ENCODE results near the gene ADARB2. TPM values are rescaled to one million over a fixed set of nuclear protein-coding genes. Genes with fewer than 3 reads are reported as not detected.

ADARB2 gene
- total and polyA plus RNA-seq, 7 experiments from 2014 or later, result 0.05 to 13.6 (median 6.3) TPM; not detected in 3

GRCh38 chr10:1451941-1452340, 285.4 kb downstream of the ADARB2 start:
- intact Hi-C loops (cut with micrococcal nuclease), result no loop called here
- Histone ChIP-seq H3K9me3 (ENCODE audit: control insufficient read depth in 2 of 3, low read length in 3 of 3) (no peaks in the 10 kb centered on the region), H3K27ac (ENCODE audit: low read depth, low read length) (no peak overlapping the region), H3K27me3 (ENCODE audit: control insufficient read depth in 2 of 2, insufficient read depth in 2 of 2, low read length in 2 of 2) (no peaks in the 10 kb centered on the region), H3K4me1 (ENCODE audit: control insufficient read depth in 2 of 2, insufficient read depth in 2 of 2, low read length in 2 of 2) (no peaks in the 10 kb centered on the region), H3K4me3 (ENCODE audit: low read length) (no peak overlapping the region), H3K36me3 (ENCODE audit: control insufficient read depth in 2 of 3, insufficient read depth in 3 of 3, low read length in 3 of 3) (no peaks in the 10 kb centered on the region)
- ATAC-seq (no peak), DNase-seq (no peak)
- Mint-ChIP-seq H3K27ac (no peak overlapping the region), H3K27me3 (peaks cover 0 to 45% (median 28%) of the 10 kb centered on the region in 5 donors), H3K9me3 (peaks cover 0 to 9% (median 6%) of the 10 kb centered on the region in 11 donors), H3K36me3 (peaks cover 0 to 10% (median 3%) of the 10 kb centered on the region in 5 donors), H3K4me1 (peaks cover 0 to 4% (median 0%) of the 10 kb centered on the region in 7 donors), H3K4me3 (no peak overlapping the region)
- ChIA-PET POLR2A (no interaction called here), CTCF (no interaction called here)

DNA sequence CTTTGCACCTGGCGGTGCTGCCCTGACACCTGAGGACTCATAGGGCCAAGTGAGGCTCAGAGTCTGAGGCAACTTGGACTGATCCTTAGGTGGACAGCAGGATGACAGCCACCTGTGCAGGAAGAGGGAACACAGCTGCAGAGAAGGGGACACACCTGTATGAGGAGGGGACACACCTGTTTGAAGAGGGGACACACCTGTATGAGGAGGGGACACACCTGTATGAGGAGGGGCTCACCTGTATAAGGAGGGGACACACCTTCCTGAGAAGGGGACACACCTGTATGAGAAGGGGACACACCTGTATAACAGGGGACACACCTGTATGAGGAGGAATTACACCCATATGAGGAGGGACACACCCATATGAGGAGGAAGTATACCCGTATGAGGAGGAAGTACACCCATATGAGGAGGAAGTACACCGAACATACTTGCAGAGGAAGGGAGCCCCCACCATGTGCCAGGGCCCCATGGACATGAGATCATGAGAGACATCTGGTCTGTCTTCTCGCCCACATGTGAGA, 285.9 kb downstream of the ADARB2 start:
- Mint-ChIP-seq H3K4me3 (no peak overlapping the region), H3K27ac (no peak overlapping the region), H3K9me3 (peaks cover 0 to 9% (median 6%) of the 10 kb centered on the region in 11 donors), H3K36me3 (peaks cover 0 to 10% (median 3%) of the 10 kb centered on the region in 5 donors), H3K4me1 (peaks cover 0 to 4% (median 0%) of the 10 kb centered on the region in 7 donors), H3K27me3 (peaks cover 0 to 42% (median 28%) of the 10 kb centered on the region in 5 donors)
- H3K27ac ChIP-seq (ENCODE audit: low read depth, low read length), result no peak overlapping the region
- H3K4me1 ChIP-seq (ENCODE audit: control insufficient read depth in 2 of 2, insufficient read depth in 2 of 2, low read length in 2 of 2), result no peaks in the 10 kb centered on the region
- ChIA-PET CTCF (no interaction called here), POLR2A (no interaction called here)
- H3K4me3 ChIP-seq (ENCODE audit: low read length), result no peak overlapping the region
- H3K9me3 ChIP-seq (ENCODE audit: control insufficient read depth in 2 of 3, low read length in 3 of 3), result no peaks in the 10 kb centered on the region
- H3K36me3 ChIP-seq (ENCODE audit: control insufficient read depth in 2 of 3, insufficient read depth in 3 of 3, low read length in 3 of 3), result no peaks in the 10 kb centered on the region
- H3K27me3 ChIP-seq (ENCODE audit: control insufficient read depth in 2 of 2, insufficient read depth in 2 of 2, low read length in 2 of 2), result no peaks in the 10 kb centered on the region
- intact Hi-C loops (cut with micrococcal nuclease), result no loop called here
- ATAC-seq (no peak), DNase-seq (no peak)

- Mint-ChIP-seq H3K4me3 (no peak overlapping the region), H3K36me3 (peaks cover 0 to 10% (median 3%) of the 10 kb centered on the region in 5 donors), H3K27ac (no peak overlapping the region), H3K27me3 (peaks cover 0 to 37% (median 19%) of the 10 kb centered on the region in 5 donors), H3K4me1 (peaks cover 0 to 4% (median 0%) of the 10 kb centered on the region in 7 donors), H3K9me3 (peaks cover 0 to 9% (median 6%) of the 10 kb centered on the region in 11 donors)
- no peaks in the 10 kb centered on the region for H3K36me3 ChIP-seq (ENCODE audit: control insufficient read depth in 2 of 3, insufficient read depth in 3 of 3, low read length in 3 of 3)
- no peak overlapping the region for H3K4me3 ChIP-seq (ENCODE audit: low read length)
- POLR2A ChIA-PET, result no interaction called here
- CTCF ChIA-PET, result no interaction called here
- H3K27me3 ChIP-seq (ENCODE audit: control insufficient read depth in 2 of 2, insufficient read depth in 2 of 2, low read length in 2 of 2), result no peaks in the 10 kb centered on the region
- no peaks in the 10 kb centered on the region for H3K9me3 ChIP-seq (ENCODE audit: control insufficient read depth in 2 of 3, low read length in 3 of 3)
- no peak for ATAC-seq
- H3K4me1 ChIP-seq (ENCODE audit: control insufficient read depth in 2 of 2, insufficient read depth in 2 of 2, low read length in 2 of 2), result no peaks in the 10 kb centered on the region
- DNase-seq, result no peak
- intact Hi-C loops (cut with micrococcal nuclease), result no loop called here
- no peak overlapping the region for H3K27ac ChIP-seq (ENCODE audit: low read depth, low read length)
Observed at GRCh38 chr10:1449572-1450205, 287.6 kb downstream of the ADARB2 start.

GRCh38 chr10:1449021-1449420, 288.3 kb downstream of the ADARB2 start:
- Histone ChIP-seq H3K36me3 (ENCODE audit: control insufficient read depth in 2 of 3, insufficient read depth in 3 of 3, low read length in 3 of 3) (no peaks in the 10 kb centered on the region), H3K27ac (ENCODE audit: low read depth, low read length) (no peak overlapping the region), H3K9me3 (ENCODE audit: control insufficient read depth in 2 of 3, low read length in 3 of 3) (no peaks in the 10 kb centered on the region), H3K27me3 (ENCODE audit: control insufficient read depth in 2 of 2, insufficient read depth in 2 of 2, low read length in 2 of 2) (no peaks in the 10 kb centered on the region), H3K4me3 (ENCODE audit: low read length) (no peak overlapping the region), H3K4me1 (ENCODE audit: control insufficient read depth in 2 of 2, insufficient read depth in 2 of 2, low read length in 2 of 2) (no peaks in the 10 kb centered on the region)
- ChIA-PET POLR2A (no interaction called here), CTCF (no interaction called here)
- Mint-ChIP-seq H3K36me3 (peaks cover 0 to 10% (median 3%) of the 10 kb centered on the region in 5 donors), H3K9me3 (peaks cover 0 to 9% (median 6%) of the 10 kb centered on the region in 11 donors), H3K4me1 (no peaks in the 10 kb centered on the region), H3K27me3 (peaks cover 0 to 37% (median 19%) of the 10 kb centered on the region in 5 donors), H3K4me3 (no peak overlapping the region), H3K27ac (no peak overlapping the region)
- intact Hi-C loops (cut with micrococcal nuclease), result no loop called here
- no peak for DNase-seq
- ATAC-seq, result no peak

DNA sequence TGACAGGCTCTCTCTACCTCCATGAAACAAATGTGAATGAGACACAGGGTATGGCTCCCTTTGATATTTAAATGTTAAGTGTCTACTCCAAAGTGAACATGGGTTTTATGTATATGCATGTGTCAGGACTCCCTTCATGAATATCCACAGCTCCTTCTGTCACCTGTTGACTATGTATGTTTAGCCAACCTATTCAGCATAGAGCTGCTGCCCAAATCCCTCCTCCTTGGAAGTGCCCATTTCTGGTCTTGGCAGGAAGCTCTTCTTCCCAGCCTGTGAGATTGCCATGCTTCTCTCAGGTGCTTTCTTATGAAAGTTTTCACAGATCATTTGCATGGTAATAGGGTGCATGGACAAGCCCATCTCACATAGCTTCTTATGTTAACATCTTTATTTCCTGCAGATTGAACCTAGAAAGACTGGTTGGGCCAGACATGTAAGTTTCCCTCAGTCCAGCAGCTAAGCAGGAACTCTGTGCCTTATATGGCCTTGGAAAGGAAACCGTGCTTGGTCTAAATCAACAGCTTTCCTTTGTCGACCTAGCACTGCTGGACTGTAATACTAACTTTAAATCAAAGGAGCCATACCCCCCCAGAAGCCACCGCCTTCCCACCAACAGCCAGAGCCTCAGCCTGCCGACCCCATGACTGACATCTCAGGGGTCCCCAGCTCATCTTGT, 288.9 kb downstream of the ADARB2 start:
- H3K27me3 ChIP-seq (ENCODE audit: control insufficient read depth in 2 of 2, insufficient read depth in 2 of 2, low read length in 2 of 2), result no peaks in the 10 kb centered on the region
- CTCF ChIA-PET, result no interaction called here
- no peak overlapping the region for H3K27ac ChIP-seq (ENCODE audit: low read depth, low read length)
- H3K4me1 ChIP-seq (ENCODE audit: control insufficient read depth in 2 of 2, insufficient read depth in 2 of 2, low read length in 2 of 2), result no peaks in the 10 kb centered on the region
- H3K4me3 ChIP-seq (ENCODE audit: low read length), result no peak overlapping the region
- H3K4me3 Mint-ChIP-seq, result no peak overlapping the region
- H3K36me3 Mint-ChIP-seq, result peaks cover 0 to 10% (median 3%) of the 10 kb centered on the region in 5 donors
- peaks cover 0 to 37% (median 17%) of the 10 kb centered on the region in 5 donors for H3K27me3 Mint-ChIP-seq
- peaks cover 0 to 8% (median 6%) of the 10 kb centered on the region in 11 donors for H3K9me3 Mint-ChIP-seq
- POLR2A ChIA-PET, result no interaction called here
- intact Hi-C loops (cut with micrococcal nuclease), result no loop called here
- H3K4me1 Mint-ChIP-seq, result no peaks in the 10 kb centered on the region
- H3K36me3 ChIP-seq (ENCODE audit: control insufficient read depth in 2 of 3, insufficient read depth in 3 of 3, low read length in 3 of 3), result no peaks in the 10 kb centered on the region
- no peaks in the 10 kb centered on the region for H3K9me3 ChIP-seq (ENCODE audit: control insufficient read depth in 2 of 3, low read length in 3 of 3)
- DNase-seq (no peak), ATAC-seq (no peak)
- no peak overlapping the region for H3K27ac Mint-ChIP-seq

DNA sequence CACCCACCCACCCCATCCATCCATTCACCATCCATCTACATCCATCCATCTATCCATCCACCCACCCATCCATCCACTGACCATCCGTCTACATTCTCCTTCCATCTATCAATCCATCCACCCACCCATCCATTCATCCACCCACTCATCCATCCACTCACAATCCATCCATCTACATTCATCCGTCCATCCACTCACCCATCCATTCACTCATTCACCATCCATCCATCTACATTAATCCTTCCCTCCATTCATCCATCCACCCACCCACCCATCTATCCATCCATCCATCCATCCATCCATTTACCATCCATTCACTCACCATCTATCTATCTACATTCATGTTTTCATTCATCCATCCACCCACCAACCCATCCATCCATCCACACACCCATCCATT, 292.5 kb downstream of the ADARB2 start:
- Histone ChIP-seq H3K4me3 (ENCODE audit: low read length) (no peak overlapping the region), H3K27ac (ENCODE audit: low read depth, low read length) (no peak overlapping the region), H3K27me3 (ENCODE audit: control insufficient read depth in 2 of 2, insufficient read depth in 2 of 2, low read length in 2 of 2) (no peaks in the 10 kb centered on the region), H3K36me3 (ENCODE audit: control insufficient read depth in 2 of 3, insufficient read depth in 3 of 3, low read length in 3 of 3) (no peaks in the 10 kb centered on the region), H3K9me3 (ENCODE audit: control insufficient read depth in 2 of 3, low read length in 3 of 3) (no peaks in the 10 kb centered on the region), H3K4me1 (ENCODE audit: control insufficient read depth in 2 of 2, insufficient read depth in 2 of 2, low read length in 2 of 2) (no peaks in the 10 kb centered on the region)
- Mint-ChIP-seq H3K4me3 (no peak overlapping the region), H3K27ac (no peak overlapping the region), H3K27me3 (peaks cover 0 to 11% (median 6%) of the 10 kb centered on the region in 5 donors), H3K9me3 (peaks cover 0 to 5% (median 0%) of the 10 kb centered on the region in 11 donors), H3K36me3 (no peaks in the 10 kb centered on the region), H3K4me1 (no peaks in the 10 kb centered on the region)
- ChIA-PET POLR2A (no interaction called here), CTCF (no interaction called here)
- intact Hi-C loops (cut with micrococcal nuclease), result no loop called here
- no peak for DNase-seq
- ATAC-seq, result no peak

All from naive thymus-derived CD4-positive, alpha-beta T cell (primary cell).